Activated CD4-positive, alpha-beta T cell treated with anti-CD3 and anti-CD28 coated beads for 1 hour (primary cell): ENCODE results near the gene CCDC57.
"Not testable (repeated sequence)": the region's sequence is repeated elsewhere in the genome, so short reads cannot be mapped to it uniquely, and the experiment has no call there.

Experiments used
- DNase-seq: peaks from one replicate; pipeline ENCODE4 v3.0.0-alpha.2; 2020

CCDC57 gene

DNA sequence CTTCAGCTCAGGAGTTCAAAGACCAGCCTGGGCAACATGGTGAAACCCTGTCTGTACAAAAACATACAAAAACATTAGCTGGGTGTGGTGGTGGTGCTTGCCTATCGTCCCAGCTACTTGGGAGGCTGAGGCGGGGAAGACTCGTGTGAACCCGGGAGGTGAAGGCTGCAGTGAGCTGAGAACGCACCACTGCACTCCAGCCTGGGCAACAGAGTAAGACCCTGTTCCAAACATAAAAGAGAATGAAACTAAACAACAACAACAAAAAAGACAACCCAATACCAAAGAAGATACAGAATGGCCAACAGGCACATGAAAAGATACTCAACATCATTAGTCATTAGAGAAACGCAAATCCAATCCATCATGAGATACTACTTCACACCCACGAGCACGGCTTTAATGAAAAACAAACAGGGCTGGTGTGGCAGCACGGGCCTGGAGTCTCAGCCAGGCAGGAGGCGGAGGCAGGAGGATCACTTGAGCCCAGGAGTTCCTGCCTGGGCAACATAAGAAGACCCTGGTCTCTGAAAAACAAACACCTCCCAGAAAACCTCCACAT lies 8.8 kb upstream of the CCDC57 start:
- no peak for DNase-seq

DNA sequence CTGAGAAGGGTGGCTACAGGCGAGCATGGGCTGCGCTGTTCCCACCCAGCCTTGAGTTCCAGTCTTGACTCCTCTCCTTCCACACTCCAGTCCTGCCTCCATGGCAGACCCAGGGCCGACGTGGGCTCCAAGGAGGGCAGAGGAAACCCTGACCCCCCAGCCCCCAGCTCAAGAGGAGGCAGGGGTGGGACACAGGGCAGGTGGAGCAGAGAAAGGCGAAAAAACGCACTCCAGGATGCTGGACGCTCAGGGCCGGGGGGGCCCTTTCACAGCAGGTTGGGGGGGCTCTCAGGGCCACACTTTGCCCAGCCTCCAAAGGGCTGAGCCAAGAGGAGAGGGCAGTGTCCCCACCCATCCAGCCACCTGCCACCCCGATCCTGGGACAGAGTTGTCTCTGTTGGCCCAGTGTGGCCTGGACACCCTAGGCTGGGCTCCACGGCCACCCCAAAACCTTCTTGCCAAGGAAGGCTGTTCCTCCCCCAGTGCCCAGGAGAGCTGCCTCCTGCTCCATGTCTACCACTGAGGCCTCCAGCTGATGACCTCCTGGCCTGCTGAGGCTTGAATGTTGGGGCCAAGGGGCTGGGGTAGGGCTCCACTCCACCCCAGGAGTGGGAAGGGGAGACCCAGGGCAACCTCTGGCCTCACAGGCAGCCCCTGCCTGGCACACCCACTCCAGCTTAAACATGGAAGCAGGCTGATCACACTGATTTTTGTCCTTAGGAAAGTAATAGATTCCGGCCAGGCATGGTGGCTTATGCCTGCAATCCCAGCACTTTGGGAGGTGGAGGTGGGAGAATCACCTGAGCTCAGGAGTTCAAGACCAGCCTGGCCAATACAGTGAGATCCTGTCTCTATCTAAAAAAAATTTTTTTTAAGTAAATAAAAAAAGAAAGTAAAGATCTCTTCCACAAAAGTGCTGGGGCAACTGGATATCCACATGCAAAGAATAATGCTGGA lies 7.4 kb upstream of the CCDC57 start:
- DNase-seq = no peak

DNA sequence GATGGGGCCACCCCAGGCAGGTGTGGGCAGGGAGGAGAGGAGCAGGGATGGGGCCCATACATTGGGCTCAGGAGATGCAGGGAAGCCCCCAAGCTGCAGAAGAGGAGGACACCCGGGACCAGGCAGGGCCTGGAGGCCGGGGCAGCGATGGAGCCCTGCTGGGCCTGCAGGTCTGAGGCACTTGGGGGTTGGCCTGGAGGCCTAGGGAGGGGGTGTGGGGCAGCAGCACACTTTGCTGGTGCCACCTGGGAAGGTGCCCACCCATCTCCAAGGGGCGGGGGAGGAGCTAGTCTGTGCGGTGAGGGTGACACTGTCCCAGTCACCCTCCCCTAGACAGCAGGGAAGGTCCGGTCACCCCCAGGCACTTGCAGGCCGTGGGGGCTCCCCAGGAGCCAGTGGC lies 6.4 kb upstream of the CCDC57 start:
- DNase-seq = no peak

DNA sequence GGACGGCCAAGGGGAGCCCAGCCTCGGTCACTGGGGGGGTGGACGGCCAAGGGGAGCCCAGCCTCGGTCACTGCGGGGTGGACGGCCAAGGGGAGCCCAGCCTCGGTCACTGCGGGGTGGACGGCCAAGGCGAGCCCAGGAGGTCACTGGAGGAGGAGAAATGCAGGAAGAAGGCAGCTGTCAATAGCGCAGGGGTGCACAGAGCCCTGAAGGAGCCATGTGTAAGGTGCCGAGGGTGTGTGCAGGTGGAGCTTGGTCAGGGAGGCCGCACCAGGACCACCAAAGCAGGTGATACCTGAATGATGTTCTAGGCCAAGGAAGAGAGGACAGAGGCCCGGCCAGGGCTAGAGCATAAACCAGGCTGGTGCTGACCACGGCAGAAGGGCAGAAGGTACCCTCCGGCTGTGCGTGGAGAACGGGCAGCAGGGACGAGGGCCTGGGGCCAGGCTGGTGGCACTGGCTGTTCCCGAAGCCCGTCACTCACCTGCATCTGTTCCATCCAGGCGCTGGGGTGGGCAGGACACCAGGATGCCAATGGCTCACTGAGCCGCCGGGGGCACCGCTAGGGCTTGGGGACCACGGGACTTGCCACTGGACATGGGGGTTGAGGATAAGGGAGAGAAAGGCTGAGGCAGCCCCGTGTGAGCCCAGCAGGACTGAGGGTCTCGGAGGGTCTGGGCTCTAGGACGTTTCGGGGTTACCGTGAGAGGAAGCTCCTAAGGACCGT lies 5.9 kb upstream of the CCDC57 start:
- no peak for DNase-seq

DNA sequence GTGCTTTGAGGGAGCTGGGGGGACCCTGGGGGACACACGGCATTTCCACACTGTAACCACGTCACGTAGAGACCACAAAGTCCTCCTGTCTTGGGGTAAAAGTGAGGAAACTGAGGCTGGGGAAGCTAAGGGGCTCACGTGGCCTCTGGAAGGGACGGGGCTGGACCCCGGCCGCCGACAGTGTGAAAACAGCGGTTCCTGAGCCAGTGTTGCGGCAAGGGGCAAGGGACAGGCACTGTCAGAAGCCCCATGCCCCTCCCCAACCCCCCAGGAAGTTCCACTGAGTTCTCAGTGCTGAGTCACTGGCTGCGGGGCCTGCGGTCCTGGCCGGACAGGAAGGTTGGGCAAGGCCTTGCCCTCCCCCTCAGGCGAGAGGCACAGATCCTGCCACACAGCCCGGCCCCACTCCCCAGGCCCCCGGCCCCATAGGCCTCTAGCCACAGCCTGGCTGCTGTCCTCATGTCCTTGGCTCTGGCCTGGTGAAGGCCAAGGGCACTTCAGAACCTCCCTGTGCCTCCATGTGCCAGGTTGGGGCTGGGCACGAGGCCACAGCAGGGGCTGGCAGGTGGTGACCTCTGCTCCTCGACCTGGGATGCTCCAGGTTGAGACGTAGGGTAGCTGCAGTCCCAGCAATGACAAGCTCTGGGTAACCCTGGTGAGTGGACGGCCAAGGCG lies 5.0 kb upstream of the CCDC57 start:
- DNase-seq = no peak

GRCh38 chr17:82217120-82217529 lies 4.5 kb upstream of the CCDC57 start:
- no peak for DNase-seq

- no peak for DNase-seq
Measured at GRCh38 chr17:82216301-82217119, 3.9 kb upstream of the CCDC57 start.

- DNase-seq = no peak
Measured at GRCh38 chr17:82215972-82216300, 3.3 kb upstream of the CCDC57 start.

GRCh38 chr17:82215095-82215971 lies 2.7 kb upstream of the CCDC57 start:
- no peak for DNase-seq

DNA sequence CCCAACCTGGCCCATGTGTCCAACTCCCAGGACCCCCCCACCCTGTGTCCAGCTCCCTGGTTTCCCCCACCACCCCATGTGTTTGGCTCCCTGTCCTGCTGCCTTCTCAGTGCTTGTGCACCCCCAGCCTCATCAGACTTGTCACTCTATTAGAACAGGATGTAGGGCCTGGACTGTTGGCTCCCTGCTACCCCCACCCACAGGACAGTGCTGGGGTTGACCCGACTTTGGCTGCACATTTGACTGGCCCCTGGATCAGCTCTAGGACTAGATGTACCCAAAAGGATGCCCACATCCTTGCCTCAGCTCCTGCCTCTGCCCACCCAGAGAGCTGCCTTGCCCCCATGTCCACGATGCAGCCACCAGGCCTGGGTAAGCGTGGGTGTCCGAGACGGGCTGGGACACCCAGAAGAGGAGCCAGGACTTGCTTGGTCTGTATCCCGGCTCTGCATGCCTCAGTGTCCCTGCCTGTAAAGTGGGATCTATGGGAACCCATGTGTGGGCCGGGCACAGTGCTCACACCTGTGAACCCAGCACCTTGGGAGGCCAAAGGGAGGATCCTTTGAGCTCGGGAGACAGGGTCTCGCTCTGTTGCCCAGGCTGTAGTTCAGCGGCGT lies 1.5 kb upstream of the CCDC57 start:
- DNase-seq = no peak

DNA sequence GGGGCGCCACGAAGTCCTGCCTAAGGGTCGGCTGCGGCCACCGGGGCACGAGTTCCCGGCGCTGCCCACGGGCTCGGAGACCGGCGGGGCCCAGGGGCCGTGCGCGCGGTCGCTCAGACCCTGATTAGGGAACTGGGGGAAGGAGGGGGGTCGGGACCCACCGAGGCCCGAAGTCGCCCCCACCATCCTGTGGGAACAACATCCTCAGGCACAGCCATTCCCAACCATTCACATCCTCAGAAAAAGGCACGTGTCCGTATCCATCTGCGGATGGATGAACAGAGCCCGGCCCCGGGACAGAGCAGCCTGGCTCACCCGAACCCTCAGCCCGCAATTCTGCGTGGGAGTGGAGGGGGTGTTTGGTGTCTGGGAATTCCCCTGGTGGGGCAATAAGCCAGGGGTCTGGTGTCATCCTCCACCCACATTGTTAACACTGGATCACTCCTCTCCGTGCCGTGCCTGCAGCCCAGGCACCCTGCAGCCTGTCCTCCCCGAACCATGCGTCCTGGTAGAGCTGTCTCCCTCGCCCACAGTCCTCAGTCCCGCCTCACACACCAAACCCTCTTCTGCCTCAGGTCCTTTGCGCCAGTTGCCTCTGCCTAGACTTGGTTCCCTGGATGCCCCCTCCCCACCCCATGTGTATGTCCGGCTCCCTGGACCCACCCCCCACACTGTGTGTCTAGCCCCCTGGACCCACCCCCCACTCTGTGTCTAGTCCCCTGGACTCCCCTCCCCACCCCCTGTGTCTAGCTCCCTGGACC lies 789 bp upstream of the CCDC57 start:
- DNase-seq = peak; percentile 51

DNA sequence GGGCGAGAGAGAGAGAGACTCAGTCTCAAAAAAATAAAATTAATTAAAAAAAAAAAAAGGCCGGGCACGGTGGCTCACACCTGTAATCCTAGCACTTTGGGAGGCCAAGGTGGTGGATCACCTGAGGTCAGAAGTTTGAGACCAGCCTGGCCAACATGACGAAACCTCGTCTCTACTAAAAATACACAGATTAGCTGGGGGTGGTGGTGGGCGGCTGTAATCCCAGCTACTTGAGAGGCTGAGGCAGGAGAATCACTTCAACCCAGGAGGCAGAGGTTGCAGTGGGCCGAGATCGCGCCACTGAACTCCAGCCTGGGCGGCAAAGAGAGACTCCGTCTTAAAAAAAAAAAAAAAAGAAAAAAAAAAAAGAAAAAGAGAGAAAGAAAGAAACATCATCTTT lies 2.0 kb downstream of the CCDC57 start:
- not testable (repeated sequence) for DNase-seq

- peak; percentile 69 for DNase-seq
Measured at GRCh38 chr17:82205720-82206508, 6.7 kb downstream of the CCDC57 start.

GRCh38 chr17:82204831-82205719 lies 7.6 kb downstream of the CCDC57 start:
- no peak for DNase-seq

GRCh38 chr17:82203920-82204319 lies 8.7 kb downstream of the CCDC57 start:
- DNase-seq = no peak

GRCh38 chr17:82202981-82203380 lies 9.7 kb downstream of the CCDC57 start:
- no peak for DNase-seq

- DNase-seq = no peak
Measured at GRCh38 chr17:82201498-82201910, 11.1 kb downstream of the CCDC57 start.
